Neural cell (in vitro differentiated cells): ENCODE data around the gene SHLD2.

Experiments
- EP300 ChIP-seq: fragments of 450-650 bp; conservative IDR thresholded peaks from 2 replicates; pipeline ENCODE4 v1.6.1; 2014; ENCODE audit warnings: antibody characterized with exemption, mild to moderate bottlenecking, moderate library complexity; ENCODE audit not compliant: poor library complexity, severe bottlenecking
- EZH2 ChIP-seq: fragments of 200-600, 300-800 bp; shearing (Covaris generic), sonication (generic); IDR thresholded peaks from 2 replicates; pipeline ENCODE4 v1.6.1; 2014; ENCODE audit warnings: antibody characterized with exemption, low read length, borderline replicate concordance, mild to moderate bottlenecking; ENCODE audit not compliant: insufficient read depth, poor library complexity, severe bottlenecking
- POLR2AphosphoS5 ChIP-seq: IDR thresholded peaks from 2 replicates; pipeline ENCODE4 v1.6.1; 2012
- RAD21 ChIP-seq: fragments of 450-650 bp; conservative IDR thresholded peaks from 2 replicates; pipeline ENCODE4 v1.6.1; 2014; ENCODE audit warnings: antibody characterized with exemption, mild to moderate bottlenecking, moderate library complexity
- SMC3 ChIP-seq: fragments of 450-650 bp; conservative IDR thresholded peaks from 2 replicates; pipeline ENCODE4 v1.6.1; 2014; ENCODE audit warnings: antibody characterized with exemption, mild to moderate bottlenecking, moderate library complexity; ENCODE audit not compliant: poor library complexity
- TAF1 ChIP-seq: IDR thresholded peaks from 2 replicates; pipeline ENCODE4 v1.6.1; 2012; ENCODE audit warnings: low read depth
- TF ChIP-seq, protein P1 (sequence below): fragments of 450-650 bp; IDR thresholded peaks from 2 replicates; pipeline ENCODE4 v1.5.1; 2014; ENCODE audit warnings: antibody characterized with exemption, mild to moderate bottlenecking, moderate library complexity; ENCODE audit not compliant: poor library complexity, severe bottlenecking
- TF ChIP-seq, protein P2 (sequence below): IDR thresholded peaks from 2 replicates; pipeline ENCODE4 v1.6.1; 2012; ENCODE audit warnings: borderline replicate concordance

DNA sequence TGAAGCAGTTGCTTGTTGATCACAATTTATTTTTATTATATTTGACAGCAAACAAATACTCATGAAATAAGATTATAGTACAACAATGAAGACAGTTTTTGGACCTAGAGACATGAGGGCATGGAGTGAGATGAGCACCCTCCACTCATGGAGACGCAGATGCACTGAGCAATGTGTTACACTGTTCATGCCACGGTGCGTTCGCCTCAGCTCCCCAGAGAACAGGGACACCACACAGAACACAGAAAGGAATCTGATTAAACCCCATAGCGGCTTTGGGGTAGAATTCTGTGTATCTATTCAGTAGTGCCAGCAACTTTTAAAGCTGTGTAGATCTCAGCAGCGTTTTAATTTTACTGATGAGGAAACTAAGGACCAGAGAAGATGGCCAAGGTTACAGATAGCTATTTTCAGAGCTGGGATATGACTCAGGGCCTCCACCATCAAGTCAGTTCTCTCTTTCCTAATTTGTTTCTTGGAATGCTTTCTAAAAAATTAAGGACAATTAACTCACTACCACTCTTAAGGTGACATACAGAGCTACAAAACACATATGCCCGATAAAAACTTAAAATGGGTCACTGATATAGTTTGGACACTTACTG is 41.3 kb upstream of the SHLD2 start:
- TF ChIP-seq EZH2 (no peak), TAF1 (no peak), EP300 (no peak), POLR2AphosphoS5 (no peak), RAD21 (no peak), SMC3 (no peak)
- TF ChIP-seq, protein P1, sequence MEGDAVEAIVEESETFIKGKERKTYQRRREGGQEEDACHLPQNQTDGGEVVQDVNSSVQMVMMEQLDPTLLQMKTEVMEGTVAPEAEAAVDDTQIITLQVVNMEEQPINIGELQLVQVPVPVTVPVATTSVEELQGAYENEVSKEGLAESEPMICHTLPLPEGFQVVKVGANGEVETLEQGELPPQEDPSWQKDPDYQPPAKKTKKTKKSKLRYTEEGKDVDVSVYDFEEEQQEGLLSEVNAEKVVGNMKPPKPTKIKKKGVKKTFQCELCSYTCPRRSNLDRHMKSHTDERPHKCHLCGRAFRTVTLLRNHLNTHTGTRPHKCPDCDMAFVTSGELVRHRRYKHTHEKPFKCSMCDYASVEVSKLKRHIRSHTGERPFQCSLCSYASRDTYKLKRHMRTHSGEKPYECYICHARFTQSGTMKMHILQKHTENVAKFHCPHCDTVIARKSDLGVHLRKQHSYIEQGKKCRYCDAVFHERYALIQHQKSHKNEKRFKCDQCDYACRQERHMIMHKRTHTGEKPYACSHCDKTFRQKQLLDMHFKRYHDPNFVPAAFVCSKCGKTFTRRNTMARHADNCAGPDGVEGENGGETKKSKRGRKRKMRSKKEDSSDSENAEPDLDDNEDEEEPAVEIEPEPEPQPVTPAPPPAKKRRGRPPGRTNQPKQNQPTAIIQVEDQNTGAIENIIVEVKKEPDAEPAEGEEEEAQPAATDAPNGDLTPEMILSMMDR, result no peak
- TF ChIP-seq, protein P2, sequence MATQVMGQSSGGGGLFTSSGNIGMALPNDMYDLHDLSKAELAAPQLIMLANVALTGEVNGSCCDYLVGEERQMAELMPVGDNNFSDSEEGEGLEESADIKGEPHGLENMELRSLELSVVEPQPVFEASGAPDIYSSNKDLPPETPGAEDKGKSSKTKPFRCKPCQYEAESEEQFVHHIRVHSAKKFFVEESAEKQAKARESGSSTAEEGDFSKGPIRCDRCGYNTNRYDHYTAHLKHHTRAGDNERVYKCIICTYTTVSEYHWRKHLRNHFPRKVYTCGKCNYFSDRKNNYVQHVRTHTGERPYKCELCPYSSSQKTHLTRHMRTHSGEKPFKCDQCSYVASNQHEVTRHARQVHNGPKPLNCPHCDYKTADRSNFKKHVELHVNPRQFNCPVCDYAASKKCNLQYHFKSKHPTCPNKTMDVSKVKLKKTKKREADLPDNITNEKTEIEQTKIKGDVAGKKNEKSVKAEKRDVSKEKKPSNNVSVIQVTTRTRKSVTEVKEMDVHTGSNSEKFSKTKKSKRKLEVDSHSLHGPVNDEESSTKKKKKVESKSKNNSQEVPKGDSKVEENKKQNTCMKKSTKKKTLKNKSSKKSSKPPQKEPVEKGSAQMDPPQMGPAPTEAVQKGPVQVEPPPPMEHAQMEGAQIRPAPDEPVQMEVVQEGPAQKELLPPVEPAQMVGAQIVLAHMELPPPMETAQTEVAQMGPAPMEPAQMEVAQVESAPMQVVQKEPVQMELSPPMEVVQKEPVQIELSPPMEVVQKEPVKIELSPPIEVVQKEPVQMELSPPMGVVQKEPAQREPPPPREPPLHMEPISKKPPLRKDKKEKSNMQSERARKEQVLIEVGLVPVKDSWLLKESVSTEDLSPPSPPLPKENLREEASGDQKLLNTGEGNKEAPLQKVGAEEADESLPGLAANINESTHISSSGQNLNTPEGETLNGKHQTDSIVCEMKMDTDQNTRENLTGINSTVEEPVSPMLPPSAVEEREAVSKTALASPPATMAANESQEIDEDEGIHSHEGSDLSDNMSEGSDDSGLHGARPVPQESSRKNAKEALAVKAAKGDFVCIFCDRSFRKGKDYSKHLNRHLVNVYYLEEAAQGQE, result no peak
